Suprapubic skin (tissue), 4 donors: Measurements from ENCODE around the gene SMIM21.

Experiments
- CTCF ChIP-seq, 2 donors: fragments of 200-600 bp in 1 of 2; fragments of 450-650 bp in 1 of 2; sonication (generic) in 1 of 2; IDR thresholded peaks; one replicate each; pipeline ENCODE4 v1.5.1; 2016 to 2019; ENCODE audit warnings: antibody characterized with exemption in 2 of 2, mild to moderate bottlenecking in 1 of 2, moderate library complexity in 1 of 2
- POLR2A ChIP-seq, 2 donors: fragments of 450-650 bp; IDR thresholded peaks; one replicate each; pipeline ENCODE4 v1.6.1; 2017; ENCODE audit warnings: antibody characterized with exemption in 2 of 2, mild to moderate bottlenecking in 2 of 2, moderate library complexity in 2 of 2
- POLR2AphosphoS5 ChIP-seq, 3 donors: sonication (generic); formaldehyde crosslinking; IDR thresholded peaks; one replicate each; pipeline ENCODE4 v1.6.1; 2017; ENCODE audit warnings: antibody characterized with exemption in 3 of 3

- no peak for TF ChIP-seq POLR2AphosphoS5 (IDR thresholded peaks at IDR 0.05)
- no peak for TF ChIP-seq CTCF (IDR thresholded peaks at IDR 0.05)
- no peak for TF ChIP-seq POLR2A (IDR thresholded peaks at IDR 0.05)
Observed at GRCh38 chr18:75427603-75428002, at the start of gene SMIM21.
